B cell (primary cell): Measurements from ENCODE around the gene AMELX. TPM values are rescaled to one million over a fixed set of nuclear protein-coding genes. Genes with fewer than 3 reads are reported as not detected.

Experiments
- ATAC-seq: fragments of 200-7000 bp; cut with Tn5 transposase; one replicate; pipeline ENCODE4 v1.10.0; 2021; ENCODE audit warnings: low read depth, mild to moderate bottlenecking, moderate number of reproducible peaks, moderate library complexity
- CTCF ChIA-PET: fragments of 350-600 bp; sonication (Branson Sonifier 250); formaldehyde crosslinking; loops from one replicate; lab custom pipeline; 2021; ENCODE audit warnings: antibody characterized with exemption, inconsistent platforms; lab: Charles Lee
- POLR2A ChIA-PET: fragments of 350-600 bp; sonication (Branson Sonifier 250); formaldehyde crosslinking; loops from one replicate; lab custom pipeline; 2021; ENCODE audit warnings: antibody characterized with exemption; lab: Charles Lee
- DNase-seq: peaks from one replicate; pipeline ENCODE4 v3.0.0; 2013
- H2AFZ ChIP-seq: 2 replicates; pipeline ENCODE4 v1.6.1; 2012; ENCODE audit warnings: mild to moderate bottlenecking, low read depth, low read length; ENCODE audit not compliant: insufficient read depth, poor library complexity, severe bottlenecking
- H3K27ac ChIP-seq, 2 donors: 1 replicate in 1 of 2; 2 replicates in 1 of 2; pipeline ENCODE4 v1.5.1; 2012 to 2013; ENCODE audit warnings: low read length in 2 of 2, mild to moderate bottlenecking in 2 of 2, moderate library complexity in 1 of 2
- H3K27me3 ChIP-seq, 4 experiments: fragments of 200-600 bp in 1 of 4; sonication (generic) in 1 of 4; replicated peaks in 1 of 4; 1 replicate in 2 of 4; 2 replicates in 2 of 4; pipeline versions ENCODE4 v1.6.1 to v1.7.0; 2013 to 2016; ENCODE audit warnings: low read length in 3 of 4, mild to moderate bottlenecking in 2 of 4, mixed read lengths in 1 of 4, moderate library complexity in 1 of 4; ENCODE audit not compliant: insufficient read depth in 4 of 4, control insufficient read depth in 3 of 4; ENCODE audit errors: control extremely low read depth in 1 of 4
- H3K36me3 ChIP-seq, 2 experiments: replicated peaks in 1 of 2; 1 replicate in 1 of 2; 2 replicates in 1 of 2; pipeline versions ENCODE4 v1.6.1 to v1.7.1; 2013; ENCODE audit warnings: low read length in 1 of 2; ENCODE audit not compliant: insufficient read depth in 2 of 2, control insufficient read depth in 1 of 2; ENCODE audit errors: control extremely low read depth in 1 of 2, extremely low read depth in 1 of 2
- H3K4me1 ChIP-seq, 2 donors: fragments of 200-600 bp in 1 of 2; sonication (generic) in 1 of 2; 1 replicate in 1 of 2; 2 replicates in 1 of 2; pipeline versions ENCODE4 v1.5.1 to v1.6.1; 2013 to 2017; ENCODE audit warnings: low read length in 2 of 2; ENCODE audit not compliant: control insufficient read depth in 2 of 2, insufficient read depth in 2 of 2
- H3K4me2 ChIP-seq: replicated peaks from 2 replicates; pipeline ENCODE3; 2012; ENCODE audit warnings: mild to moderate bottlenecking, low read depth, low read length; ENCODE audit not compliant: poor library complexity, severe bottlenecking
- H3K4me3 ChIP-seq, 5 experiments: fragments of 200-600 bp in 1 of 5; sonication (generic) in 1 of 5; 1 replicate in 3 of 5; 2 replicates in 2 of 5; pipeline versions ENCODE4 v1.5.1 to v1.7.0; 2011 to 2016; ENCODE audit warnings: low read length in 4 of 5, mild to moderate bottlenecking in 4 of 5, low read depth in 2 of 5, control low read depth in 1 of 5, moderate library complexity in 1 of 5; ENCODE audit not compliant: insufficient read depth in 1 of 5; ENCODE audit errors: control extremely low read depth in 1 of 5, extremely low read depth in 1 of 5
- H3K79me2 ChIP-seq: fragments of 200-600 bp; sonication (generic); one replicate; pipeline ENCODE4 v1.6.0; 2016; ENCODE audit warnings: low read length; ENCODE audit not compliant: control insufficient read depth, insufficient read depth
- H3K9ac ChIP-seq: fragments of 200-600 bp; sonication (generic); 2 replicates; pipeline ENCODE4 v1.6.1; 2017; ENCODE audit warnings: mild to moderate bottlenecking, low read length, moderate library complexity
- H3K9me3 ChIP-seq, 3 donors: one replicate each; pipeline versions ENCODE4 v1.6.1 to v1.7.1; 2013; ENCODE audit warnings: low read length in 2 of 3; ENCODE audit not compliant: control insufficient read depth in 2 of 3, insufficient read depth in 1 of 3; ENCODE audit errors: control extremely low read depth in 1 of 3
- H4K20me1 ChIP-seq: 2 replicates; pipeline ENCODE4 v1.6.0; 2012; ENCODE audit warnings: mild to moderate bottlenecking, low read length; ENCODE audit not compliant: insufficient read depth, control insufficient read depth, poor library complexity, severe bottlenecking
- H3K27ac Mint-ChIP-seq: one replicate; pipeline ENCODE4 v1.8.0; 2021; ENCODE audit warnings: mixed read lengths
- H3K27me3 Mint-ChIP-seq: one replicate; pipeline ENCODE4 v1.8.0; 2021; ENCODE audit warnings: mixed read lengths
- H3K4me1 Mint-ChIP-seq: one replicate; pipeline ENCODE4 v1.8.0; 2021; ENCODE audit warnings: mixed read lengths
- H3K4me3 Mint-ChIP-seq: one replicate; pipeline ENCODE4 v1.8.0; 2021; ENCODE audit warnings: mixed read lengths
- H3K9me3 Mint-ChIP-seq: one replicate; pipeline ENCODE4 v1.8.0; 2022; ENCODE audit warnings: mixed read lengths; ENCODE audit not compliant: insufficient read depth
- CTCF ChIP-seq: fragments of 200-600 bp; IDR thresholded peaks from one replicate; pipeline ENCODE4 v1.8.0; 2022; ENCODE audit warnings: antibody characterized with exemption, mild to moderate bottlenecking
- EZH2 ChIP-seq: IDR thresholded peaks from 2 replicates; pipeline ENCODE4 v1.6.1; 2012; ENCODE audit warnings: borderline replicate concordance, low read depth, mild to moderate bottlenecking, moderate library complexity, low read length; ENCODE audit not compliant: insufficient read depth, poor library complexity, severe bottlenecking
- WGBS: methylation state at CpG from one replicate; pipeline ENCODE4 v1.1.5; 2013; ENCODE audit warnings: missing lambda C conversion rate; ENCODE audit not compliant: insufficient coverage; 5-methylcytosine and 5-hydroxymethylcytosine counted together
- intact Hi-C: fragments of 100-400 bp; cut with micrococcal nuclease; formaldehyde crosslinking; loops from one replicate; pipeline ENCODE4 v1.10.0; 2022
- polyA plus RNA-seq: library from polyadenylated mRNA; depleted of rRNA; stranded (reverse); fragments of >200 nt; gene quantifications from 2 replicates; pipeline ENCODE4 v1.2.3, GENCODE V29; 2012
- total RNA-seq, 2 donors: library from RNA; stranded (reverse); fragments of 120-200 nt in 1 of 2; gene quantifications; 1 replicate in 1 of 2; 2 replicates in 1 of 2; pipeline versions ENCODE4 v1.2.3 to v1.2.4, GENCODE V29; 2013 to 2022

AMELX gene
- total and polyA plus RNA-seq, 2 donors (not counting 1 experiment from before 2014, with no cell fraction given) = not detected

GRCh38 chrX:11296051-11296450 lies 2.8 kb downstream of the AMELX start:
- POLR2A ChIA-PET = no interaction called here
- H3K36me3 ChIP-seq = no peaks in the 10 kb centered on the region
- H3K9me3 ChIP-seq = no peaks in the 10 kb centered on the region
- peaks cover 12% of the 10 kb centered on the region for H3K27me3 Mint-ChIP-seq
- H3K27ac ChIP-seq = no peak overlapping the region
- no CpG with 5 or more reads among the region's 5 CpGs for WGBS
- no peak overlapping the region for H3K4me3 ChIP-seq
- no peak overlapping the region for H3K4me2 ChIP-seq
- H4K20me1 ChIP-seq = no peaks in the 10 kb centered on the region
- H3K79me2 ChIP-seq = no peaks in the 10 kb centered on the region
- no peak for DNase-seq
- TF ChIP-seq CTCF (no peak), EZH2 (no peak)
- no peak overlapping the region for H3K4me3 Mint-ChIP-seq
- no peak for ATAC-seq
- CTCF ChIA-PET = no interaction called here
- H2AFZ ChIP-seq = no peak overlapping the region
- intact Hi-C loops = no loop called here
- H3K4me1 Mint-ChIP-seq = no peaks in the 10 kb centered on the region
- H3K27me3 ChIP-seq = no peaks in the 10 kb centered on the region
- no peaks in the 10 kb centered on the region for H3K4me1 ChIP-seq
- H3K27ac Mint-ChIP-seq = no peak overlapping the region
- no peaks in the 10 kb centered on the region for H3K9me3 Mint-ChIP-seq
- no peak overlapping the region for H3K9ac ChIP-seq

- no peak overlapping the region for H3K4me3 Mint-ChIP-seq
- intact Hi-C loops = no loop called here
- POLR2A ChIA-PET = no interaction called here
- Histone ChIP-seq H3K36me3 (no peaks in the 10 kb centered on the region), H3K4me2 (no peak overlapping the region), H3K9me3 (no peaks in the 10 kb centered on the region), H4K20me1 (no peaks in the 10 kb centered on the region), H3K27ac (no peak overlapping the region), H3K9ac (no peak overlapping the region), H3K79me2 (no peaks in the 10 kb centered on the region), H3K4me1 (no peaks in the 10 kb centered on the region), H2AFZ (no peak overlapping the region), H3K27me3 (no peaks in the 10 kb centered on the region), H3K4me3 (no peak overlapping the region)
- peaks cover 9% of the 10 kb centered on the region for H3K27me3 Mint-ChIP-seq
- TF ChIP-seq CTCF (no peak), EZH2 (no peak)
- WGBS = 89% methylated on average over 6 of the region's 9 CpGs
- no peak for ATAC-seq
- no peaks in the 10 kb centered on the region for H3K9me3 Mint-ChIP-seq
- H3K27ac Mint-ChIP-seq = no peak overlapping the region
- H3K4me1 Mint-ChIP-seq = no peaks in the 10 kb centered on the region
- no peak for DNase-seq
- CTCF ChIA-PET = no interaction called here
Measured at GRCh38 chrX:11298600-11298999, 5.4 kb downstream of the AMELX start.
